Spleen (tissue), 7 donors: ENCODE measurements around the gene GAD1.

Experiments used
- CTCF ChIP-seq, 11 experiments: fragments of 200-600 bp in 7 of 11; fragments of 450-650 bp in 4 of 11; sonication (generic) in 4 of 11; IDR thresholded peaks in 8 of 11; conservative IDR thresholded peaks in 3 of 11; 1 replicate in 7 of 11; 2 replicates in 4 of 11; pipeline versions ENCODE4 v1.4.0 to v1.8.0; 2016 to 2021; ENCODE audit warnings: antibody characterized with exemption in 11 of 11, inconsistent platforms in 4 of 11, mild to moderate bottlenecking in 1 of 11
- POLR2A ChIP-seq, 3 donors: fragments of 450-650 bp; IDR thresholded peaks; one replicate each; pipeline ENCODE4 v1.5.1; 2017; ENCODE audit warnings: antibody characterized with exemption in 3 of 3, mild to moderate bottlenecking in 1 of 3
- donor health status: DM: no; HTN: no; CAD: no; lungs with moderate emphysema.
- donor health status: DM: no; HTN: no; CAD: no.
- donor health status: DM: no; HTN: no; CAD: no.

DNA sequence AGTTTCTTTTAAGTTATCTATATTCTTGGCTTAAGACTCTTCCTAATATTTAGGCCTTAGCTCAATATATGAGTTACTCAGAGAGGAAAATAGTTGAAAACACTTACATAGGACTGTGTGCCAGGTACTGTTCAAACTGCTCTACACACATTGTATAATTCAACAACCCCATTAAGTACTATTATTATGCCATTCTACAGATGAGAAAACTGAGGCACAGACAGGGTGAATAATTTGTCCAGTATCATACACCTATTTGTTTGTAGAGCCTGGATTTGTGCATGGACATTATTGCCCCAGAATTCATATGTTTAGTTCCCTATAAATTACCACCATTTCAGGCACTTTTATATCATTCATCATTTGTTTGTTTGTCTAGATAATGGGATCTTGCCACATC, 17.7 kb upstream of the GAD1 start:
- TF ChIP-seq CTCF (IDR thresholded peaks at IDR 0.05 in 8 of 11, conservative IDR thresholded peaks at IDR 0.05 in 3 of 11): no peak
- TF ChIP-seq POLR2A (IDR thresholded peaks at IDR 0.05): no peak
